Lower leg skin (tissue), 3 donors: Measurements from ENCODE around the gene FOXP3.

Source experiments
- POLR2A ChIP-seq, 2 donors: fragments of 450-650 bp; IDR thresholded peaks; one replicate each; pipeline ENCODE4 v1.6.1; 2016 to 2017; ENCODE audit warnings: antibody characterized with exemption in 2 of 2, mild to moderate bottlenecking in 1 of 2, moderate library complexity in 1 of 2
- TF ChIP-seq, protein P1 (sequence below), 3 donors: fragments of 450-650 bp; IDR thresholded peaks; one replicate each; pipeline ENCODE4 v1.5.1; 2016; ENCODE audit warnings: antibody characterized with exemption in 3 of 3, mild to moderate bottlenecking in 3 of 3, moderate library complexity in 2 of 3

DNA sequence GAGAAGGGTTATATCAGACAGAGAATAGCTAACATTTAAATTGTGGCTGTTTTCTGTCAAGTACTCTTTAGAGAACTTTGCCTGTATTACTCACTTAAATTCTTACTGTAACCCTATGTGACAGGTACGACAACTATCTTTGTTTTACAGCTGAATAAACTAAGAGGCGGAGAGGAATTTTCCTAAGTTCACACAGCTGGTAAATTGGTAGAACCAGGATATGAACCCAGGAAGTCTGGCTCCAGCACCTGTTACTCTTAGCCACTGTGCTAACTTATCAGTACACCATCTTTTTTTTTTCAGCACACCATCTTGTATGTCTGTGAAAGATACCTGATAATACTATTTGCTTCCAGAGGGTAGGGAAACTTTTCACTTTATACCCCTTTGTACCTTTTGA lies 62.5 kb downstream of the FOXP3 start:
- TF ChIP-seq, protein P1, sequence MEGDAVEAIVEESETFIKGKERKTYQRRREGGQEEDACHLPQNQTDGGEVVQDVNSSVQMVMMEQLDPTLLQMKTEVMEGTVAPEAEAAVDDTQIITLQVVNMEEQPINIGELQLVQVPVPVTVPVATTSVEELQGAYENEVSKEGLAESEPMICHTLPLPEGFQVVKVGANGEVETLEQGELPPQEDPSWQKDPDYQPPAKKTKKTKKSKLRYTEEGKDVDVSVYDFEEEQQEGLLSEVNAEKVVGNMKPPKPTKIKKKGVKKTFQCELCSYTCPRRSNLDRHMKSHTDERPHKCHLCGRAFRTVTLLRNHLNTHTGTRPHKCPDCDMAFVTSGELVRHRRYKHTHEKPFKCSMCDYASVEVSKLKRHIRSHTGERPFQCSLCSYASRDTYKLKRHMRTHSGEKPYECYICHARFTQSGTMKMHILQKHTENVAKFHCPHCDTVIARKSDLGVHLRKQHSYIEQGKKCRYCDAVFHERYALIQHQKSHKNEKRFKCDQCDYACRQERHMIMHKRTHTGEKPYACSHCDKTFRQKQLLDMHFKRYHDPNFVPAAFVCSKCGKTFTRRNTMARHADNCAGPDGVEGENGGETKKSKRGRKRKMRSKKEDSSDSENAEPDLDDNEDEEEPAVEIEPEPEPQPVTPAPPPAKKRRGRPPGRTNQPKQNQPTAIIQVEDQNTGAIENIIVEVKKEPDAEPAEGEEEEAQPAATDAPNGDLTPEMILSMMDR (IDR thresholded peaks at IDR 0.05), result no peak
- TF ChIP-seq POLR2A (IDR thresholded peaks at IDR 0.05), result no peak
